ENCODE results near the gene FBXL17. TPM values are rescaled to one million over a fixed set of nuclear protein-coding genes. Genes with fewer than 3 reads are reported as not detected.

FBXL17 gene
- total RNA-seq, 1 donor from 2014 or later: 15.9 TPM

DNA sequence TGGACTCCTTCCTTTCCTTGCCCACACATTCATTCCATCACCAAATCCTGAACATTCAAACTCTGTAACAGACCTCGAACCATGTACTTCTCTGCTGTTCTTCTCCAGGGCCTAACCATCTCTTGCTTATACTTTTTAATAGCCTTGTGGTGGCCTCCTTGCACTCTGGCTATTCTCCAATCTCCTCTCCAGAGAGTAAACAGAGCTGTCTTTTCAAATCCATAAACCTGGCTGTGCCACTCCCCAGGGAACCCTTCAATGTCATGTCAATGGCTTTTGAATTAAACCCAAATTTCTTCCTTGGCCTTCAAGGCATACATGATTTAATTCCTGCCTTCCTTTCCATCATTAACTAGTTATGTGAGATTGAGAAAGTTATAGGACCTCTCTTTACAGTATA lies 433.5 kb downstream of the FBXL17 start:
- DNase-seq (ENCODE audit: low spot score, unreplicated experiment): no peak
- Mint-ChIP-seq H3K27ac (no peak overlapping the region), H3K4me3 (ENCODE audit: low read depth) (no peak overlapping the region), H3K4me1 (ENCODE audit: low read depth) (peaks cover 8% of the 10 kb centered on the region), H3K9me3 (ENCODE audit: low read depth) (no peaks in the 10 kb centered on the region), H3K36me3 (ENCODE audit: insufficient read depth) (no peaks in the 10 kb centered on the region), H3K27me3 (no peaks in the 10 kb centered on the region)
- TF ChIP-seq, protein P1, sequence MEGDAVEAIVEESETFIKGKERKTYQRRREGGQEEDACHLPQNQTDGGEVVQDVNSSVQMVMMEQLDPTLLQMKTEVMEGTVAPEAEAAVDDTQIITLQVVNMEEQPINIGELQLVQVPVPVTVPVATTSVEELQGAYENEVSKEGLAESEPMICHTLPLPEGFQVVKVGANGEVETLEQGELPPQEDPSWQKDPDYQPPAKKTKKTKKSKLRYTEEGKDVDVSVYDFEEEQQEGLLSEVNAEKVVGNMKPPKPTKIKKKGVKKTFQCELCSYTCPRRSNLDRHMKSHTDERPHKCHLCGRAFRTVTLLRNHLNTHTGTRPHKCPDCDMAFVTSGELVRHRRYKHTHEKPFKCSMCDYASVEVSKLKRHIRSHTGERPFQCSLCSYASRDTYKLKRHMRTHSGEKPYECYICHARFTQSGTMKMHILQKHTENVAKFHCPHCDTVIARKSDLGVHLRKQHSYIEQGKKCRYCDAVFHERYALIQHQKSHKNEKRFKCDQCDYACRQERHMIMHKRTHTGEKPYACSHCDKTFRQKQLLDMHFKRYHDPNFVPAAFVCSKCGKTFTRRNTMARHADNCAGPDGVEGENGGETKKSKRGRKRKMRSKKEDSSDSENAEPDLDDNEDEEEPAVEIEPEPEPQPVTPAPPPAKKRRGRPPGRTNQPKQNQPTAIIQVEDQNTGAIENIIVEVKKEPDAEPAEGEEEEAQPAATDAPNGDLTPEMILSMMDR (IDR thresholded peaks at IDR 0.05; ENCODE audit: unreplicated experiment): no peak

- H3K36me3 Mint-ChIP-seq (ENCODE audit: insufficient read depth): no peaks in the 10 kb centered on the region
- TF ChIP-seq, protein P1 (IDR thresholded peaks at IDR 0.05; ENCODE audit: unreplicated experiment): no peak
- no peak for DNase-seq (ENCODE audit: low spot score, unreplicated experiment)
- peaks cover 8% of the 10 kb centered on the region for H3K4me1 Mint-ChIP-seq (ENCODE audit: low read depth)
- H3K27me3 Mint-ChIP-seq: no peaks in the 10 kb centered on the region
- no peaks in the 10 kb centered on the region for H3K9me3 Mint-ChIP-seq (ENCODE audit: low read depth)
- no peak overlapping the region for H3K4me3 Mint-ChIP-seq (ENCODE audit: low read depth)
- no peak overlapping the region for H3K27ac Mint-ChIP-seq
Observed at GRCh38 chr5:107945061-107945460, 436.8 kb downstream of the FBXL17 start.

DNA sequence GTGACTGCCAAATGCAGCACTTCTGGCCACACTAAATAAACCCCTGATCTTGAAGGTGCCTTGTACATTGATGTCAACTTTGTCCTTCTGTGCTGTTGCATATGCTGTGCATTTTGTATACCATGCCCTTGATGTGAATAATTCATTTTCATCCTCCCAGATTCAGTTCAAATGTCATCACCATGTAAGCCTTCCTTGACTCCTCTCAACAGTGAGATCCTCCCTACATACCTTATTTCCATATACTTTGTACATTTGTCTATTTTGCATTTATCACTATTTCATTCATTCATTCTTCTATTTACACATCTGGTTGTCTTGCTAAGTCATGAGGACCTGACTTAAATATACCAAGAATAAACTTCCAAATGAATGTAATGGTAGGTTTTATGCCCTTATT lies 438.0 kb downstream of the FBXL17 start:
- Mint-ChIP-seq H3K27me3 (no peaks in the 10 kb centered on the region), H3K9me3 (ENCODE audit: low read depth) (no peaks in the 10 kb centered on the region), H3K27ac (no peak overlapping the region), H3K4me1 (ENCODE audit: low read depth) (peaks cover 7% of the 10 kb centered on the region), H3K4me3 (ENCODE audit: low read depth) (no peak overlapping the region), H3K36me3 (ENCODE audit: insufficient read depth) (no peaks in the 10 kb centered on the region)
- TF ChIP-seq, protein P1 (IDR thresholded peaks at IDR 0.05; ENCODE audit: unreplicated experiment): no peak
- no peak for DNase-seq (ENCODE audit: low spot score, unreplicated experiment)

DNA sequence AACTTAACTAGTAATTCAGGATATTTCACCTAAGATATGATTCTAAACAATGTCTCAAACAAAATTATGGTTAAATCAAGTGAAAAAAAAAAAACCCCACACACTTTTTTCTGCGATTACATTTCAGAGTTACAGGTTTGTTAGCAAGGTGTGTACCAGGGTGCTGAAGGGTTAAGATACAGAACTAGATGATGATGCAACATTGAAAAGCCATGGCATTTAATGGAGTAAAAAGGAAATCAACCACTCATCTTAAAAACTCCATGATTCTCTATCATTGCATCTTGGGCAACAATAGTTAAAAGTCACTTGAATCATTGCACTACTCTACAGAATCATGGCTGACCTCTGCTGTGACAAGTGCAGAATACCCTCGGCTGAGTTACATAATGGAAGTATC lies 440.9 kb downstream of the FBXL17 start:
- no peak for DNase-seq (ENCODE audit: low spot score, unreplicated experiment)
- no peaks in the 10 kb centered on the region for H3K9me3 Mint-ChIP-seq (ENCODE audit: low read depth)
- no peaks in the 10 kb centered on the region for H3K27me3 Mint-ChIP-seq
- TF ChIP-seq, protein P1 (IDR thresholded peaks at IDR 0.05; ENCODE audit: unreplicated experiment): no peak
- H3K4me1 Mint-ChIP-seq (ENCODE audit: low read depth): peaks cover 19% of the 10 kb centered on the region
- no peak overlapping the region for H3K27ac Mint-ChIP-seq
- H3K36me3 Mint-ChIP-seq (ENCODE audit: insufficient read depth): no peaks in the 10 kb centered on the region
- H3K4me3 Mint-ChIP-seq (ENCODE audit: low read depth): no peak overlapping the region

DNA sequence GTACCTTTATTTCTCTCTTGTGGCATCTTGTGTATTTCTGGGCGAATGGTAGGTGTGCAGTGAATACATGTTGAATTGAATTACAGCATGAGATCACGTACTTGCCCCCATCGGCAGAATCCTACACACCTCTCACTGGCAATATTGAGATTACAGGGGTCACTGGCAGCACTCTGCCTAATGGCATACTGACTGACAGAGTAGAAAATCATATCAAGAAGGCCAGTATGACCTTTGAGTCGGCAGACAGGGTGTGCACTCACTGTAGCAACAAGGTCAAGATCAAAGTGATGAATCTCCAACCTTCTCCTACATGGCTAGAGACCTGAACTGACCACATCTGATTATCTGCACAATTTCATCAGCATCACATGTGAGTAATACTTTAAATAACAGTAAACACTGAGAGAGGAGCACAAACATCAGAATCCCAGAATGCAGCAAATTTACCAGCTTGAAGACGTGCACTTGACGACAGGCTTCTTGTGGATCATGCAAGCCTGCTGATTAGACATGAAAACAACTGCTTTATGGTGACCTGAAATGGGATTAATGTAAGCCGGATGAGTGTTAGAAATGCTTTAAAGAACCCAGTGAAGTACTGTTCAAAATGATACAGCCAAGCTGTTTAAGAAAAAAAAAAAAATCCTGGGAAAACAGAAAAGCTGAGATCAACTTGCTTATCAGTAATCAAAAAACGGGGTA lies 444.1 kb downstream of the FBXL17 start:
- no peak overlapping the region for H3K4me3 Mint-ChIP-seq (ENCODE audit: low read depth)
- no peaks in the 10 kb centered on the region for H3K36me3 Mint-ChIP-seq (ENCODE audit: insufficient read depth)
- H3K27me3 Mint-ChIP-seq: no peaks in the 10 kb centered on the region
- no peak for DNase-seq (ENCODE audit: low spot score, unreplicated experiment)
- no peak overlapping the region for H3K27ac Mint-ChIP-seq
- TF ChIP-seq, protein P1 (IDR thresholded peaks at IDR 0.05; ENCODE audit: unreplicated experiment): no peak
- H3K9me3 Mint-ChIP-seq (ENCODE audit: low read depth): no peaks in the 10 kb centered on the region
- H3K4me1 Mint-ChIP-seq (ENCODE audit: low read depth): peaks cover 33% of the 10 kb centered on the region
